PFSK-1 (cell line): ENCODE data around the gene GABPB1.

Experiments
- FOXP2 ChIP-seq: optimal IDR thresholded peaks from 2 replicates; pipeline ENCODE3; 2011; ENCODE audit warnings: borderline replicate concordance, control low read depth, inconsistent platforms; ENCODE audit not compliant: insufficient read depth; ENCODE audit errors: extremely low read length, extremely low read depth
- POLR2AphosphoS5 ChIP-seq: IDR thresholded peaks from 2 replicates; pipeline ENCODE4 v1.6.1; 2012; ENCODE audit warnings: low read depth, mild to moderate bottlenecking, control low read depth, low read length, moderate library complexity
- SIN3A ChIP-seq: IDR thresholded peaks from 2 replicates; pipeline ENCODE4 v1.6.1; 2012; ENCODE audit warnings: mild to moderate bottlenecking, low read length, moderate library complexity, borderline replicate concordance; ENCODE audit not compliant: insufficient read depth
- TAF1 ChIP-seq: IDR thresholded peaks from 2 replicates; pipeline ENCODE4 v1.6.1; 2012; ENCODE audit warnings: low read length, control low read depth, borderline replicate concordance; ENCODE audit not compliant: insufficient read depth
- TF ChIP-seq, protein P1 (sequence below), 2 experiments: IDR thresholded peaks; 2 replicates each; pipeline versions ENCODE4 v1.6.1 to v1.8.0; 2011 to 2012; ENCODE audit warnings: low read depth in 2 of 2, low read length in 2 of 2, control low read depth in 1 of 2, inconsistent platforms in 1 of 2, mild to moderate bottlenecking in 1 of 2, moderate library complexity in 1 of 2; ENCODE audit not compliant: insufficient read depth in 1 of 2

GABPB1 gene

DNA sequence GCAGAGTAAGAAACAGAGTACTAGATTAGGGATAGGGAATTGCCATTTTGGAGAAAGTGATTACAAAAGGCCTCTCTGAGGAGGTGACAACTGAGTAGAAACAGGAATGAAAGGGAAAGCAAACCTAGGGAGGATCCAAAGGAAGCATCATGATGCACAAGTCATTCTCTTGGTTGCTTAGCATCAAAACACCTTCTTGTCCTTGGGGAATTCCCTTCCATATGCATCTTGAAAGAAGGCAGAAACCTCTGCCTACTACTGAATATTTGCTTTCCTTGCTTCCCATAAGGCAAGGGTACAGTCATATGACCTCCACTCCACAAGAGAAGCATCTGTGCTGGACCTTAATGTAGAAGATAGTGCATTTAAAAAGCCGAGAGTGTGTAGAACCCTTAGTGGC, 24.1 kb downstream of the GABPB1 start:
- TF ChIP-seq POLR2AphosphoS5 (no peak), FOXP2 (no peak), SIN3A (no peak), TAF1 (no peak)
- TF ChIP-seq, protein P1, sequence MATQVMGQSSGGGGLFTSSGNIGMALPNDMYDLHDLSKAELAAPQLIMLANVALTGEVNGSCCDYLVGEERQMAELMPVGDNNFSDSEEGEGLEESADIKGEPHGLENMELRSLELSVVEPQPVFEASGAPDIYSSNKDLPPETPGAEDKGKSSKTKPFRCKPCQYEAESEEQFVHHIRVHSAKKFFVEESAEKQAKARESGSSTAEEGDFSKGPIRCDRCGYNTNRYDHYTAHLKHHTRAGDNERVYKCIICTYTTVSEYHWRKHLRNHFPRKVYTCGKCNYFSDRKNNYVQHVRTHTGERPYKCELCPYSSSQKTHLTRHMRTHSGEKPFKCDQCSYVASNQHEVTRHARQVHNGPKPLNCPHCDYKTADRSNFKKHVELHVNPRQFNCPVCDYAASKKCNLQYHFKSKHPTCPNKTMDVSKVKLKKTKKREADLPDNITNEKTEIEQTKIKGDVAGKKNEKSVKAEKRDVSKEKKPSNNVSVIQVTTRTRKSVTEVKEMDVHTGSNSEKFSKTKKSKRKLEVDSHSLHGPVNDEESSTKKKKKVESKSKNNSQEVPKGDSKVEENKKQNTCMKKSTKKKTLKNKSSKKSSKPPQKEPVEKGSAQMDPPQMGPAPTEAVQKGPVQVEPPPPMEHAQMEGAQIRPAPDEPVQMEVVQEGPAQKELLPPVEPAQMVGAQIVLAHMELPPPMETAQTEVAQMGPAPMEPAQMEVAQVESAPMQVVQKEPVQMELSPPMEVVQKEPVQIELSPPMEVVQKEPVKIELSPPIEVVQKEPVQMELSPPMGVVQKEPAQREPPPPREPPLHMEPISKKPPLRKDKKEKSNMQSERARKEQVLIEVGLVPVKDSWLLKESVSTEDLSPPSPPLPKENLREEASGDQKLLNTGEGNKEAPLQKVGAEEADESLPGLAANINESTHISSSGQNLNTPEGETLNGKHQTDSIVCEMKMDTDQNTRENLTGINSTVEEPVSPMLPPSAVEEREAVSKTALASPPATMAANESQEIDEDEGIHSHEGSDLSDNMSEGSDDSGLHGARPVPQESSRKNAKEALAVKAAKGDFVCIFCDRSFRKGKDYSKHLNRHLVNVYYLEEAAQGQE (IDR thresholded peaks at IDR 0.05; ENCODE audit: insufficient read depth in 1 of 2, low read depth in 2 of 2, low read length in 2 of 2): no peak

DNA sequence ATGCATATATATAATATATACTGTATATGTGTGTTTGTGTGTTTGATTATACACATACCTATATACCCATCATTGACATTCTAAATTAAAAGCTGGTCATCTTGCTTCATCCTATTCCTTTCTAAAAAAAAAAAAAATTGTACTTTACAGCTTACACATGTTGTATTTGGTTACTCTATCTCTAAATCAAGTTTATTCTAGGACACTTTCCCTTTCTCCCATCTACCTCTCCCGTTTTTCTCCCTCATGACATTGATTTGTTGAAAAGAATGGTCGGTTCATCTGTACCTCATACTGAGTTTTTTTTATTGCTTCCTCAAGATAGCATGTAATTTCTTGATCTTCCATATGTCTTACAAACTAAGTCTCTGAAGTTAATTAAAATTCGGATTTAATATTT, 26.9 kb downstream of the GABPB1 start:
- no peak for TF ChIP-seq TAF1
- TF ChIP-seq SIN3A: no peak
- TF ChIP-seq, protein P1 (IDR thresholded peaks at IDR 0.05; ENCODE audit: insufficient read depth in 1 of 2, low read depth in 2 of 2, low read length in 2 of 2): no peak
- no peak for TF ChIP-seq POLR2AphosphoS5
- no peak for TF ChIP-seq FOXP2

DNA sequence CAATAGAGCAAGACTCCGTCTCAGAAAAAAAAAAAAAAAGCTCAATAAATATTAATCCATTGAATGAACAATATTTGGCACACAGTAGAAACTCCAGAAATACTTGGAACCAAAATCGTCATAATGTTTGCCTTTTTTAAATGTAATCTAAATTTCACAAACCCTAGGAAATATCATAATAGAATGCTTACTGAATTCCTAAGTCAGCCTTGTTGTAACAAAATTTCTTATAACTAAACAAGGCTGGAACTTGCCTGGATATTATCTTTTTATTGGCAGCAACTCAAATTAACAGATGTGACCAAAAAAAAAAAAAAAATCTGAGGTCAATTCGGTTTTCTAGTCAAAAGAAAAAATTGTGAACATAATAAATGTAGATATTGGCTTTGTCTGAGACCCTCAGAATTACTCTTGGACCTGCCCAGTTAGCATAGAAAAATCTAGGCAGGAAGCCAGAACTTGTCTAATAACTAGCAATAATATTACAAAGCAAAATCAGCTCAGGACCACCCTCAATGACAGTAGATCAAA, 33.3 kb downstream of the GABPB1 start:
- TF ChIP-seq FOXP2: no peak
- no peak for TF ChIP-seq SIN3A

DNA sequence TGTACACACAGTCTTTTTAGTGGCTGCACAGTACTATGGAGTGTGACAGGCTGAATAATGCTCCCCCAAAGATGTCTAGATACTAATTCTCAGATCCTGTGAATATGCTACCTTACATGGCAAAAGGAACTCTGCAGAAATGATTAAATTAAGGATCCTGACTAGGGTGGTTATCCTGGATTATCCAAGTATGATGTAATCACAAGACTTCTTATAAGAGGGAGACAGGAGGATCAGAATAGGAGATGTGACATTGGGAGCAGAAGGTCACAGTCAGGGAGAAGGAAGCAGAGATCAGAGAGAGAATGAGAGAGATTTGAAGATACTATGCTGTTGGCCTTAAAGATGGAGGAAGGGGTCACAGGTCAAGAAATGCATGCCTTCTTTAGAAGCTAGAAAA, 34.5 kb downstream of the GABPB1 start:
- TF ChIP-seq, protein P1 (IDR thresholded peaks at IDR 0.05; ENCODE audit: insufficient read depth in 1 of 2, low read depth in 2 of 2, low read length in 2 of 2): no peak
- TF ChIP-seq FOXP2 (no peak), POLR2AphosphoS5 (no peak)

DNA sequence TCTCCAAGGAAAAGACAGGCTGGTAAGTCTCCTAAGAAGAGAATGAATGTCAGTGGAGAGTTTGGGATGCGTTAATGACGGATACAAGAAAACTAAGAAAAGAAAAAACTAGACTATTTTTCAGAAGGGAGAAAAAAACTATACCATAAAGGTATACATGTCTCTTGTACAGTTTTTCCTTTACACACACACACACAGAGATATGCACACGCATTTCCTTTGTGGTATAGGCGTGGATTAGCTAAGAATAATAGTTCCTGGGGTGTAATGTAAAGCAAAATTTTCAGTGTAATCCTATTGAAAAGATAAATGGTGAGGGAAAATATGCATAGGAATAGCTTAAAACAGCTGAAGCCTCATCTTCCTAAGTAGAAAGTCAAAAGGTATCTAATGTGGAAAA, 36.3 kb downstream of the GABPB1 start:
- TF ChIP-seq, protein P1 (IDR thresholded peaks at IDR 0.05; ENCODE audit: insufficient read depth in 1 of 2, low read depth in 2 of 2, low read length in 2 of 2): no peak
- TF ChIP-seq POLR2AphosphoS5 (no peak), TAF1 (no peak), FOXP2 (no peak), SIN3A (no peak)
